ENCODE results near the gene GYG2. TPM values are rescaled to one million over a fixed set of nuclear protein-coding genes. Genes with fewer than 3 reads are reported as not detected.

Gene GYG2
- total RNA-seq, 1 experiment from 2014 or later, result 0.58 TPM

GRCh38 chrX:2823795-2824386, 4.8 kb upstream of the GYG2 start:
- ChIA-PET POLR2A (ENCODE audit: unreplicated experiment) (no interaction called here), CTCF (no interaction called here)
- H3K9me3 ChIP-seq (ENCODE audit: low read length), result no peaks in the 10 kb centered on the region
- 0 out of 2 replicates have a peak, but pooled peaks cover 3% of the 10 kb centered on the region for H3K4me1 ChIP-seq (ENCODE audit: insufficient read depth, low read length)
- H3K36me3 ChIP-seq (ENCODE audit: low read depth, low read length), result no peaks in the 10 kb centered on the region
- H3K9me2 ChIP-seq (replicated peaks; ENCODE audit: low read length), result no peaks in the 10 kb centered on the region
- TF ChIP-seq EZH2 (IDR thresholded peaks at IDR 0.05; ENCODE audit: low read length, unreplicated experiment) (no peak), EZH2phosphoT487 (IDR thresholded peaks at IDR 0.05; ENCODE audit: borderline replicate concordance, low read length) (no peak)
- TF ChIP-seq, protein P1, sequence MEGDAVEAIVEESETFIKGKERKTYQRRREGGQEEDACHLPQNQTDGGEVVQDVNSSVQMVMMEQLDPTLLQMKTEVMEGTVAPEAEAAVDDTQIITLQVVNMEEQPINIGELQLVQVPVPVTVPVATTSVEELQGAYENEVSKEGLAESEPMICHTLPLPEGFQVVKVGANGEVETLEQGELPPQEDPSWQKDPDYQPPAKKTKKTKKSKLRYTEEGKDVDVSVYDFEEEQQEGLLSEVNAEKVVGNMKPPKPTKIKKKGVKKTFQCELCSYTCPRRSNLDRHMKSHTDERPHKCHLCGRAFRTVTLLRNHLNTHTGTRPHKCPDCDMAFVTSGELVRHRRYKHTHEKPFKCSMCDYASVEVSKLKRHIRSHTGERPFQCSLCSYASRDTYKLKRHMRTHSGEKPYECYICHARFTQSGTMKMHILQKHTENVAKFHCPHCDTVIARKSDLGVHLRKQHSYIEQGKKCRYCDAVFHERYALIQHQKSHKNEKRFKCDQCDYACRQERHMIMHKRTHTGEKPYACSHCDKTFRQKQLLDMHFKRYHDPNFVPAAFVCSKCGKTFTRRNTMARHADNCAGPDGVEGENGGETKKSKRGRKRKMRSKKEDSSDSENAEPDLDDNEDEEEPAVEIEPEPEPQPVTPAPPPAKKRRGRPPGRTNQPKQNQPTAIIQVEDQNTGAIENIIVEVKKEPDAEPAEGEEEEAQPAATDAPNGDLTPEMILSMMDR (conservative IDR thresholded peaks at IDR 0.05; ENCODE audit: low read depth, low read length), result no peak
- ATAC-seq, result no peak
- no peak overlapping the region for H3K4me3 ChIP-seq (ENCODE audit: low read length)
- H3F3A ChIP-seq (ENCODE audit: low read length, unreplicated experiment), result no peaks in the 10 kb centered on the region
- H2AFZ ChIP-seq (ENCODE audit: low read length), result no peak overlapping the region
- no peak overlapping the region for H3K9ac ChIP-seq (ENCODE audit: low read length)
- H3K27me3 ChIP-seq (ENCODE audit: low read length), result peaks cover 10% of the 10 kb centered on the region
- H3K79me2 ChIP-seq (ENCODE audit: low read length), result no peaks in the 10 kb centered on the region
- BruUV-seq (replicated peaks), result no TSS peak
- H4K20me1 ChIP-seq (ENCODE audit: low read length), result no peaks in the 10 kb centered on the region
- no peak overlapping the region for H3K4me2 ChIP-seq (ENCODE audit: low read length)
- intact Hi-C loops (cut with micrococcal nuclease), result no loop called here
- H3K27ac ChIP-seq (ENCODE audit: low read length), result no peak overlapping the region
- DNase-seq, result no peak

- TF ChIP-seq EZH2 (IDR thresholded peaks at IDR 0.05; ENCODE audit: low read length, unreplicated experiment) (no peak), EZH2phosphoT487 (IDR thresholded peaks at IDR 0.05; ENCODE audit: borderline replicate concordance, low read length) (no peak)
- TF ChIP-seq, protein P1 (conservative IDR thresholded peaks at IDR 0.05; ENCODE audit: low read depth, low read length), result no peak
- H3K27ac ChIP-seq (ENCODE audit: low read length), result no peak overlapping the region
- no peaks in the 10 kb centered on the region for H3K9me3 ChIP-seq (ENCODE audit: low read length)
- no peaks in the 10 kb centered on the region for H3K79me2 ChIP-seq (ENCODE audit: low read length)
- no peaks in the 10 kb centered on the region for H4K20me1 ChIP-seq (ENCODE audit: low read length)
- DNase-seq, result no peak
- H3K27me3 ChIP-seq (ENCODE audit: low read length), result peaks cover 10% of the 10 kb centered on the region
- no peaks in the 10 kb centered on the region for H3K9me2 ChIP-seq (replicated peaks; ENCODE audit: low read length)
- no peak for ATAC-seq
- no peak overlapping the region for H2AFZ ChIP-seq (ENCODE audit: low read length)
- intact Hi-C loops (cut with micrococcal nuclease), result no loop called here
- no peaks in the 10 kb centered on the region for H3F3A ChIP-seq (ENCODE audit: low read length, unreplicated experiment)
- no peak overlapping the region for H3K4me2 ChIP-seq (ENCODE audit: low read length)
- H3K9ac ChIP-seq (ENCODE audit: low read length), result no peak overlapping the region
- POLR2A ChIA-PET (ENCODE audit: unreplicated experiment), result no interaction called here
- H3K4me1 ChIP-seq (ENCODE audit: insufficient read depth, low read length), result no peaks in the 10 kb centered on the region
- no peak overlapping the region for H3K4me3 ChIP-seq (ENCODE audit: low read length)
- BruUV-seq (replicated peaks), result no TSS peak
- H3K36me3 ChIP-seq (ENCODE audit: low read depth, low read length), result no peaks in the 10 kb centered on the region
- CTCF ChIA-PET, result no interaction called here
Measured at GRCh38 chrX:2824886-2825285, 3.8 kb upstream of the GYG2 start.

- H3K36me3 ChIP-seq (ENCODE audit: low read depth, low read length), result no peaks in the 10 kb centered on the region
- no peaks in the 10 kb centered on the region for H3K9me3 ChIP-seq (ENCODE audit: low read length)
- H3F3A ChIP-seq (ENCODE audit: low read length, unreplicated experiment), result no peaks in the 10 kb centered on the region
- CTCF ChIA-PET, result no interaction called here
- H3K79me2 ChIP-seq (ENCODE audit: low read length), result no peaks in the 10 kb centered on the region
- H3K9me2 ChIP-seq (replicated peaks; ENCODE audit: low read length), result no peaks in the 10 kb centered on the region
- no peak overlapping the region for H2AFZ ChIP-seq (ENCODE audit: low read length)
- no peak overlapping the region for H3K4me3 ChIP-seq (ENCODE audit: low read length)
- no peak overlapping the region for H3K9ac ChIP-seq (ENCODE audit: low read length)
- H3K27ac ChIP-seq (ENCODE audit: low read length), result no peak overlapping the region
- no peaks in the 10 kb centered on the region for H4K20me1 ChIP-seq (ENCODE audit: low read length)
- TF ChIP-seq EZH2 (IDR thresholded peaks at IDR 0.05; ENCODE audit: low read length, unreplicated experiment) (no peak), EZH2phosphoT487 (IDR thresholded peaks at IDR 0.05; ENCODE audit: borderline replicate concordance, low read length) (no peak)
- TF ChIP-seq, protein P1 (conservative IDR thresholded peaks at IDR 0.05; ENCODE audit: low read depth, low read length), result no peak
- DNase-seq, result no peak
- no TSS peak for BruUV-seq (replicated peaks)
- H3K4me2 ChIP-seq (ENCODE audit: low read length), result no peak overlapping the region
- H3K27me3 ChIP-seq (ENCODE audit: low read length), result peaks cover 10% of the 10 kb centered on the region
- POLR2A ChIA-PET (ENCODE audit: unreplicated experiment), result no interaction called here
- intact Hi-C loops (cut with micrococcal nuclease), result no loop called here
- no peaks in the 10 kb centered on the region for H3K4me1 ChIP-seq (ENCODE audit: insufficient read depth, low read length)
- no peak for ATAC-seq
Measured at GRCh38 chrX:2828959-2829411, 255 bp downstream of the GYG2 start.

Data from PC-3 (cell line).